Measurements from ENCODE around the gene JKAMP. TPM values are rescaled to one million over a fixed set of nuclear protein-coding genes. Genes with fewer than 3 reads are reported as not detected.

Gene JKAMP
- total and polyA plus RNA-seq, 2 of the 8 experiments (the other 6 are each of a cell fraction or from before 2014, with no cell fraction given): 34.9 to 182 TPM

DNA sequence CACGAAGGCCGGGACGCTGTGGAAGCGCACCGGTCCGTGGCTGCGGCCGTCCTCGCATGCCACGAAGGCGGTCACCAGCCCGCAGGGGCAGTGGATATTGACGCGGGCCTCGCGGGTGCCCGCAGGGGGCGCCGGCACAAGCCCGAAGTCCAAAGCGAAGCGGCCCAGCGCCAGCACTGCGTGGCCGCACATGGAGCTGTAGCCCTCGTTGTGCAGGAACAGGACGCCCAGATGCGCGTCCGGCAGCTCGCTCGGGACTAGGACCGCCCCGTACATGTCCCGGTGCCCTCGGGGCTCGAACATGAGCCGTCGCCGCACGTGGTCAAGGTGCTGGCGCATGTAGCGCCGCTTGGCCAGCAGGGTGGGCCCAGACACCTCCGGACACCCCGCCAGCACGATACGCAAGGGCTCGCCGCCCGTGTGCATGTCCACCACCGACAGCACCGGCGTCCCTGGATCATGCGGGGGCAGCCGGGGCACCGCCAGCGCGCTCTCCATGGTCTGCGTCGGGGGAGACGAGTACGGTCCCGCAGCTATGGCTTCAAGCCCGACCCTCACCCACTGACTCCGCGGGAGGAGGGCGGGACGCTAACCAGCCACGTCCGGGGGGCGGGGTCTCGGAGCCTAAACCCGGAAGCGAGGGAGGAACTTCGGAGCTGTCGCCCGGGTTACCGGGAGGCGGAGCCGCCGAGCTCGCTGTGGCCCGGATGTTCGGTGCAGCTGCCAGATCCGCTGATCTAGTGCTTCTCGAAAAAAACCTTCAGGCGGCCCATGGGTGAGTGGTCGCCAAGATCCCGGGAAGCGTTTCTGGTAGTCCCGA, at the start of gene JKAMP, which contains the start of gene L3HYPDH (continued):
- TF ChIP-seq CREB1 (IDR thresholded peaks at IDR 0.05) (no peak; the same call in 1 of the 2 replicates), RXRA (IDR thresholded peaks at IDR 0.05; ENCODE audit: insufficient read depth, low read depth, low read length) (no peak), CTBP2 (IDR thresholded peaks at IDR 0.05; ENCODE audit: borderline replicate concordance, insufficient read depth, insufficient read length, low read length) (peak; percentile 55), TCF12 (IDR thresholded peaks at IDR 0.05; ENCODE audit: low read depth, low read length) (no peak), CHD1 (IDR thresholded peaks at IDR 0.05; ENCODE audit: low read depth, low read length) (no peak), TAF1 (IDR thresholded peaks at IDR 0.05; ENCODE audit: low read depth, low read length) (peak; percentile 69), GTF2F1 (IDR thresholded peaks at IDR 0.05; ENCODE audit: borderline replicate concordance, low read depth, low read length) (no peak), SIX5 (IDR thresholded peaks at IDR 0.05; ENCODE audit: low read depth, low read length) (no peak), EP300 (IDR thresholded peaks at IDR 0.05; ENCODE audit: borderline replicate concordance in 1 of 2, low read depth in 2 of 2, low read length in 2 of 2) (no peak)
- TF ChIP-seq, protein P1, sequence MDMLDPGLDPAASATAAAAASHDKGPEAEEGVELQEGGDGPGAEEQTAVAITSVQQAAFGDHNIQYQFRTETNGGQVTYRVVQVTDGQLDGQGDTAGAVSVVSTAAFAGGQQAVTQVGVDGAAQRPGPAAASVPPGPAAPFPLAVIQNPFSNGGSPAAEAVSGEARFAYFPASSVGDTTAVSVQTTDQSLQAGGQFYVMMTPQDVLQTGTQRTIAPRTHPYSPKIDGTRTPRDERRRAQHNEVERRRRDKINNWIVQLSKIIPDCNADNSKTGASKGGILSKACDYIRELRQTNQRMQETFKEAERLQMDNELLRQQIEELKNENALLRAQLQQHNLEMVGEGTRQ (IDR thresholded peaks at IDR 0.05; ENCODE audit: low read length): peak; percentile 57
- TF ChIP-seq, protein P2, sequence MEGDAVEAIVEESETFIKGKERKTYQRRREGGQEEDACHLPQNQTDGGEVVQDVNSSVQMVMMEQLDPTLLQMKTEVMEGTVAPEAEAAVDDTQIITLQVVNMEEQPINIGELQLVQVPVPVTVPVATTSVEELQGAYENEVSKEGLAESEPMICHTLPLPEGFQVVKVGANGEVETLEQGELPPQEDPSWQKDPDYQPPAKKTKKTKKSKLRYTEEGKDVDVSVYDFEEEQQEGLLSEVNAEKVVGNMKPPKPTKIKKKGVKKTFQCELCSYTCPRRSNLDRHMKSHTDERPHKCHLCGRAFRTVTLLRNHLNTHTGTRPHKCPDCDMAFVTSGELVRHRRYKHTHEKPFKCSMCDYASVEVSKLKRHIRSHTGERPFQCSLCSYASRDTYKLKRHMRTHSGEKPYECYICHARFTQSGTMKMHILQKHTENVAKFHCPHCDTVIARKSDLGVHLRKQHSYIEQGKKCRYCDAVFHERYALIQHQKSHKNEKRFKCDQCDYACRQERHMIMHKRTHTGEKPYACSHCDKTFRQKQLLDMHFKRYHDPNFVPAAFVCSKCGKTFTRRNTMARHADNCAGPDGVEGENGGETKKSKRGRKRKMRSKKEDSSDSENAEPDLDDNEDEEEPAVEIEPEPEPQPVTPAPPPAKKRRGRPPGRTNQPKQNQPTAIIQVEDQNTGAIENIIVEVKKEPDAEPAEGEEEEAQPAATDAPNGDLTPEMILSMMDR (IDR thresholded peaks at IDR 0.05; ENCODE audit: control extremely low read depth in 1 of 3, insufficient read depth in 1 of 3, low read depth in 1 of 3, low read length in 3 of 3): peak; percentile 22 to 35 (median 33)

All from H1 (cell line).